Measurements from ENCODE around the gene GSTM2.
A peak's percentile ranks its signal among the peaks of the same experiment; 100 is the strongest.
"Not testable (repeated sequence)": the region's sequence is repeated elsewhere in the genome, so short reads cannot be mapped to it uniquely, and the experiment has no call there.

The GSTM2 gene

GRCh38 chr1:109704173-109704572 lies 36.3 kb downstream of the GSTM2 start:
- Mint-ChIP-seq H3K4me1 (no peaks in the 10 kb centered on the region), H3K27ac (no peak overlapping the region), H3K9me3 (peaks cover 11% of the 10 kb centered on the region), H3K36me3 (no peaks in the 10 kb centered on the region), H3K4me3 (no peak overlapping the region)
- DNase-seq (ENCODE audit: low spot score in 2 of 2) (no peak), ATAC-seq (no peak)

DNA sequence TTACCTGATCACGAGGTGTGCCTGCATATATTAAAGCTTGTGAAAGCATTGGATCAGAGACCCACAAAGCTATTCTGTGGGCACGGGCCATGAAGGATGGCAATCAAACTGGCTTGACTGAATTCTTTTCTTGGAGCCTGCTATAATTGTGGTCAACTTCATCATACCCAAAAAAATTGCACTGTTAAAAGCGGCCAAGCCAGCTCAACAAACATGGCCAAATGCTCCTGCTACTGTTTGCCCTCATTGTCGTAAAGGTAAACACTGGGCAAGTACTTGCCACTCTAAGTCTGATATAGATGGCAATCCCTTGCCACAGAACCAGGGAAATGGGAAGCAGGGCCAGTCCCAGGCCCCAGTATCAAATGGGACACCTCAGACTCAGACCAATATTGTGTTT lies 37.6 kb downstream of the GSTM2 start:
- no peak overlapping the region for H3K4me3 Mint-ChIP-seq
- no peaks in the 10 kb centered on the region for H3K4me1 Mint-ChIP-seq
- DNase-seq (ENCODE audit: low spot score in 2 of 2) (no peak), ATAC-seq (no peak)
- H3K27ac Mint-ChIP-seq = no peak overlapping the region
- H3K36me3 Mint-ChIP-seq = no peaks in the 10 kb centered on the region
- H3K9me3 Mint-ChIP-seq = peaks cover 15% of the 10 kb centered on the region

DNA sequence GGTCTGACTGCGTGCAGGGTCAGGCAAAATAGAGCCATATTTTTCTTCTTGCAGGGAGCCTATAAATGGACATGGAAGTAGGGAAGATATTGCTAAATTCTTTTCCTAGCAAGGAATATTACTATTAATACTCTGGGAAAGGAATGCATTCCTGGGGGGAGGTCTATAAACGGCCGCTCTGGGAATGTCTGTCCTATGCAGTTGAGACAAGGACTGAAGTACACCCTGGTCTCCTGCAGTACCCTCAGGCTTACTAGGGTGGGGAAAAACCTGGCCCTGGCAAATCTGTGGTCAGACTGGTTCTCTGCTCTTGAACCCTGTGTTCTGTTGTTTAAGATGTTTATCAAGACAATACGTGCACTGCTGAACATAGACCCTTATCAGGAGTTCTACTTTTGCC lies 41.1 kb downstream of the GSTM2 start:
- H3K4me1 Mint-ChIP-seq; H3K36me3 Mint-ChIP-seq; DNase-seq (ENCODE audit: low spot score in 2 of 2); H3K27ac Mint-ChIP-seq; H3K4me3 Mint-ChIP-seq; ATAC-seq: not testable (repeated sequence)
- peaks cover 15% of the 10 kb centered on the region for H3K9me3 Mint-ChIP-seq

- not testable (repeated sequence) for ATAC-seq; H3K4me1 Mint-ChIP-seq; H3K27ac Mint-ChIP-seq; H3K36me3 Mint-ChIP-seq; H3K4me3 Mint-ChIP-seq; DNase-seq (ENCODE audit: low spot score in 2 of 2)
- peaks cover 11% of the 10 kb centered on the region for H3K9me3 Mint-ChIP-seq
Measured at GRCh38 chr1:109709822-109710221, 42.0 kb downstream of the GSTM2 start.

DNA sequence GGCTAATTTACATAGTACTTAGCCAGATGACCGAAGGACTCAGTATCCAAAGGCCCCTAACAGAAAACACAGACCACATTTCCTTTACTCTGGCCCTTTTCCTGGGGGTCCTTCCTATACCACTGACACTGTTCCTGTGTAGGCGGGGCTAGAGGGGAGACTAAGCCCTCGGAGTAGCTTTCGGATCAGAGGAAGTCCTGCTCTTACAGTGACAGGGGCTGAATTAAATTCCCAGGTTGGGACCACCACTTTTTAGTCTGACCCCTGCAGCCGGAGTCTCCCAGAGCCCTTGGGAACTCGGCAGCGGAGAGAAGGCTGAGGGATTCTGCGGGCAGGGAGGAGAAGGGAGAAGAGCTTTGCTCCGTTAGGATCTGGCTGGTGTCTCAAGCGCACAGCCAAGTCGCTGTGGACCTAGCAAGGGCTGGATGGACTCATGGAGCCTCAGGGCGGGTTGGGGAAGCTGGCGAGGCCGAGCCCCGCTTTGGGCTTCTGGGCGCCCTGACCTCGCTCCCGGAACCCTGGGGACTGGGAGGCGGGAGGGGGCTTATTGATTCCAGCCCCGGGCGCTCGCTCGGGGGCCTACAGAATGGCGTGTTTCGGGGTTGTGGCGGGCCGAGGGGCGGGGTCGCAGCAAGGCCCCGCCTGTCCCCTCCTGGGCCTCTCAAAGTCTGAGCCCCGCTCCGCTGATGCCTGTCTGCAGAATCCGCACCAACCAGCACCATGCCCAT lies 43.9 kb downstream of the GSTM2 start, which contains the start of gene GSTM5:
Gene GSTM5, plus strand, starts transcription at position 659 of the 728 bp plus-strand sequence. Its CDS starts 62 bp downstream, at position 721.
- not testable (repeated sequence) for ATAC-seq, H3K27ac Mint-ChIP-seq, H3K36me3 Mint-ChIP-seq, H3K4me3 Mint-ChIP-seq, H3K4me1 Mint-ChIP-seq
- peak in 1 of 2 donors; percentile 43 for DNase-seq (ENCODE audit: low spot score in 2 of 2)
- H3K9me3 Mint-ChIP-seq = peaks cover 11% of the 10 kb centered on the region

- H3K4me1 Mint-ChIP-seq = no peaks in the 10 kb centered on the region
- ATAC-seq (no peak), DNase-seq (ENCODE audit: low spot score in 2 of 2) (no peak)
- peaks cover 11% of the 10 kb centered on the region for H3K9me3 Mint-ChIP-seq
- H3K27ac Mint-ChIP-seq = no peak overlapping the region
- H3K4me3 Mint-ChIP-seq = no peak overlapping the region
- no peaks in the 10 kb centered on the region for H3K36me3 Mint-ChIP-seq
Measured at GRCh38 chr1:109712321-109712864, 44.5 kb downstream of the GSTM2 start.

DNA sequence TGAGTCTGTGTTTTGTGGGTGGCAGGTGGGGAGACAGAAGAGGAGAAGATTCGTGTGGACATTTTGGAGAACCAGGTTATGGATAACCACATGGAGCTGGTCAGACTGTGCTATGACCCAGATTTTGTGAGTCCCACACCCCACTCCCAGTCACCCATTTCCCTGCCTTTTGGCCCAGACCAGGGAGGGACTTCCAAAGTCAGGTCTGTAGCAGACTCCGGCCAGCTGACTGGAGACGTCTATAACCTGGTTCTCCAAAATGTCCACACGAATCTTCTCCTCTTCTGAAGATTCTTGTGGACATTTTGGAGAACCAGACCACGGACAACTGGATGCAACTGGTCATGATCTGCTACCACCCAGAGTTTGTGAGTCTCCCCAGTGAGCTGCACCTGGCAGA lies 45.8 kb downstream of the GSTM2 start:
- Mint-ChIP-seq H3K4me3 (no peak overlapping the region), H3K36me3 (no peaks in the 10 kb centered on the region), H3K9me3 (peaks cover 6% of the 10 kb centered on the region), H3K4me1 (no peaks in the 10 kb centered on the region), H3K27ac (no peak overlapping the region)
- no peak for DNase-seq (ENCODE audit: low spot score in 2 of 2)
- ATAC-seq = no peak

GRCh38 chr1:109714661-109715372 lies 47.0 kb downstream of the GSTM2 start:
- peaks cover 6% of the 10 kb centered on the region for H3K4me1 Mint-ChIP-seq
- ATAC-seq (no peak), DNase-seq (ENCODE audit: low spot score in 2 of 2) (peak in 1 of 2 donors; percentile 36)
- no peaks in the 10 kb centered on the region for H3K36me3 Mint-ChIP-seq
- H3K4me3 Mint-ChIP-seq = no peak overlapping the region
- no peaks in the 10 kb centered on the region for H3K9me3 Mint-ChIP-seq
- H3K27ac Mint-ChIP-seq = no peak overlapping the region

DNA sequence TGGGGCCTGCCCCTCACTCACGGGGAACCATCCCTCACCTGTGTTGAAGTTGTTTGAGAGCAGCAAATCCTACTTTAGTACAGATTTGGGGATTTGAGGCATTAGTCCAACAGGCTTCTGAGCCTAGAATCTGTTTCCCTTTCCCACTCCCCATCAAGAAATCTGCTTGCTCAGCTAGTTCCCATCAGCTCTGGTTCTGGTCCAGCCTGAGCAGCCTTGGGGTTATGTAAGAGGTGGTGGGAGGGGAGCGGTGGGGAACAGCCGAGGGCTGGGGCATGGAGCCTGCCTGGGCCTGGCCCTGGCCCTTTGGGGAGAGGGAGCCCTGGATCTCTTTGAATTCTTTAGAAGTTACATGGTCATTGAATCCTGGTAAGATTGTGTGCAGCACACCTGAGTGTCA lies 48.3 kb downstream of the GSTM2 start:
- Mint-ChIP-seq H3K27ac (no peak overlapping the region), H3K4me1 (peaks cover 6% of the 10 kb centered on the region), H3K9me3 (no peaks in the 10 kb centered on the region), H3K36me3 (no peaks in the 10 kb centered on the region), H3K4me3 (no peak overlapping the region)
- ATAC-seq = no peak
- DNase-seq (ENCODE audit: low spot score in 2 of 2) = peak in 1 of 2 donors; percentile 38

GRCh38 chr1:109716570-109717090 lies 48.8 kb downstream of the GSTM2 start:
- H3K27ac Mint-ChIP-seq = no peak overlapping the region
- no peak overlapping the region for H3K4me3 Mint-ChIP-seq
- H3K9me3 Mint-ChIP-seq = no peaks in the 10 kb centered on the region
- no peak for ATAC-seq
- peaks cover 6% of the 10 kb centered on the region for H3K4me1 Mint-ChIP-seq
- no peaks in the 10 kb centered on the region for H3K36me3 Mint-ChIP-seq
- DNase-seq (ENCODE audit: low spot score in 2 of 2) = no peak

DNA sequence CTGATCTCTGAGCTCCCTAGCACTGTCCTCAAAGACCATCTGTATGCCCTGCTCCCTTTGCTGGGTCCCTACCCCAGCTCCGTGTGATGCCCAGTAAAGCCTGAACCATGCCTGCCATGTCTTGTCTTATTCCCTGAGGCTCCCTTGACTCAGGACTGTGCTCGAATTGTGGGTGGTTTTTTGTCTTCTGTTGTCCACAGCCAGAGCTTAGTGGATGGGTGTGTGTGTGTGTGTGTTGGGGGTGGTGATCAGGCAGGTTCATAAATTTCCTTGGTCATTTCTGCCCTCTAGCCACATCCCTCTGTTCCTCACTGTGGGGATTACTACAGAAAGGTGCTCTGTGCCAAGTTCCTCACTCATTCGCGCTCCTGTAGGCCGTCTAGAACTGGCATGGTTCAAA lies 49.9 kb downstream of the GSTM2 start:
- H3K27ac Mint-ChIP-seq = no peak overlapping the region
- H3K36me3 Mint-ChIP-seq = no peaks in the 10 kb centered on the region

DNA sequence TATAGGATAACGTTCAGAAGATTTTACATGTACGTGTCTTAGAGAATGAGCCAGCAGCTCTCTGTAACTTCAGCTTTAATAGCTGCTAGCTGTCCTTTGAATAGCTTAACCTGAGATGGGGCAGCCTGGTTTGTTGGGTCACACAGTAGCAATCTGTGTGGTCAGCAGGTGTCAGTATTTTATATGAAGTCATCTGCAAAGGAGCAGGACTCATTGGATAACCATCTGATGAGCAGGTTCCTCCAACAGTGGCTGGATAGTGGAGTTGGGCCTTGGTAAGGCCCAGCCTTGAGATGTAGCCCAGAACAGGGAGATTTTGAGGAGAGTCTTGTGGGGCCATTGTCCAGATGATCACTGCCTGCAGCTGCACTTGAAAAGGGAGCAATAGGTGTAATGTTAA lies 50.6 kb downstream of the GSTM2 start:
- H3K9me3 Mint-ChIP-seq = no peaks in the 10 kb centered on the region
- H3K36me3 Mint-ChIP-seq = no peaks in the 10 kb centered on the region
- no peak overlapping the region for H3K4me3 Mint-ChIP-seq
- no peak for ATAC-seq
- no peak overlapping the region for H3K27ac Mint-ChIP-seq
- peaks cover 6% of the 10 kb centered on the region for H3K4me1 Mint-ChIP-seq
- peak in 1 of 2 donors; percentile 37 for DNase-seq (ENCODE audit: low spot score in 2 of 2)

More for the DNA sequence above, 49.9 kb downstream of the GSTM2 start:
- no peaks in the 10 kb centered on the region for H3K9me3 Mint-ChIP-seq
- H3K4me1 Mint-ChIP-seq = peaks cover 6% of the 10 kb centered on the region
- ATAC-seq (no peak), DNase-seq (ENCODE audit: low spot score in 2 of 2) (no peak)
- H3K4me3 Mint-ChIP-seq = no peak overlapping the region

DNA sequence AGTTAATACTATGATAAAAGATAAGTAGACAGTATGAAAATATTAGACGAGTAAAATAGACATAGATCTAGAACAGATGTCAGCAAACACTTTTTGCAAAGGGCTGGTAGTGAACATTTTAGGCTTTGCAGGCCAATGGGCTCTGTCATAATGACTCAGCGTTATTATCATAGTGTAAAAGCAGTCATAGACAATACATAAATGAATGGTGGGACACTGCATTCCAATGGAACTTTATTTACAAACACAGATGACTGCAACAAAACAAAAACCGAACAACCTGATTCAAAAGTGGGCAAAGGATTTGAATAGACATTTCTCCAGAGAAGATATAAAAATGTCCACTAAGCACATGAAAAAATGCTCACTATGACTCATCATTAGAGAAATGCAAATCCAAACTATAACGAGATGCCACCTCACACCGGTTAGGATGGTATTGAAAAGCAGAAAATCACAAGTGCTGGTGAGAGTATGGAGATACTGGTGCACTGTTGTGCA lies 51.5 kb downstream of the GSTM2 start:
- Mint-ChIP-seq H3K27ac (no peak overlapping the region), H3K36me3 (no peaks in the 10 kb centered on the region), H3K4me3 (no peak overlapping the region), H3K4me1 (peaks cover 6% of the 10 kb centered on the region), H3K9me3 (no peaks in the 10 kb centered on the region)
- DNase-seq (ENCODE audit: low spot score in 2 of 2) (no peak), ATAC-seq (peak; percentile 58)

DNA sequence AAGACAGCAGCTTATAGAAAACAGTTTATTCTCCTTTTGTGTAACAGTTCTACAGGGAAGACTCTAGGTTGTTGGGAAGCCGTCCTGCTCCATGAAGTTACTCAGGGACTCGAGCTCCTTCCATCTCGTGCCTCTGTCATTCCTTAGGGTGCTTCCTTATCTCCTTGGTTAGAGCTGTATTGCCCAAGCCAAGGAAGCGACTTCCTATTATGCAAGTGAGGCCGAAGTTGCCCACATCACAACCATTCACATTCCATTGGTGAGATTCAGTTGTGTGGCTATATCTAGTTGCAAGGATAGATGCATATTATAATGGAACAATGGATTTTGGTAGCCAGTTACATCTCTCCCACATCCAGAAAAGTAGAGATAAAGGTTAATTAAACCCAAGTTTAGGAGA lies 53.2 kb downstream of the GSTM2 start:
- Mint-ChIP-seq H3K9me3 (no peaks in the 10 kb centered on the region), H3K4me3 (no peak overlapping the region), H3K36me3 (no peaks in the 10 kb centered on the region), H3K4me1 (peaks cover 6% of the 10 kb centered on the region), H3K27ac (no peak overlapping the region)
- ATAC-seq (no peak), DNase-seq (ENCODE audit: low spot score in 2 of 2) (no peak)

DNA sequence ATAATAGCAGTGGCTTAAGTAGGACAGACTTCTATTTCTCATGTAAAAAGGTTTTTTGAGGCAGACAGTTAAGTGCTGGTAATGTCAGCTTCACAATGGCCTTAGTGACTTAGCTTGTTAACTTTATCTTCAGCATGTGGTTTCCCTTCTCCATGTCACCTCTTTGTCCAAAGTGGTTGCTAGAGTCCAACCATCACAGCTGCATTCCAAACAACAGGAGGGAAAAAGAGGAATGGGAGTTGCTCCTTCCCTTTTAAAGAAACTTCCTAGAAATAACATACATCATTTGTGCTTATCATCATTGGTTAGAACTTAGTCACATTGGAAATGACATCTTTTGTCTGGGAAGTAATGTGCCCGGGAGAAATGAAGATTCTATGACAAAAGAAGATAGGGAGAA lies 54.1 kb downstream of the GSTM2 start:
- ATAC-seq (no peak), DNase-seq (ENCODE audit: low spot score in 2 of 2) (no peak)
- Mint-ChIP-seq H3K27ac (no peak overlapping the region), H3K4me1 (peaks cover 6% of the 10 kb centered on the region), H3K36me3 (no peaks in the 10 kb centered on the region), H3K4me3 (no peak overlapping the region), H3K9me3 (no peaks in the 10 kb centered on the region)

All from stimulated activated effector memory CD8-positive, alpha-beta T cell treated with anti-CD3 and anti-CD28 coated beads, Interleukin-12 subunit alpha, Interleukin-12 subunit beta, amount 100 ng/mL, for 72 hours (primary cell).